Mucosa of descending colon (tissue), 3 donors: ENCODE results near the gene RHBDD3. TPM values are rescaled to one million over a fixed set of nuclear protein-coding genes. Genes with fewer than 3 reads are reported as not detected.

Experiments used
- ATAC-seq: fragments of 200-7000 bp; cut with Tn5 transposase; one replicate; pipeline ENCODE4 v1.9.1; 2020; ENCODE audit warnings: mild to moderate bottlenecking, moderate library complexity
- DNase-seq, 3 donors: peaks; one replicate each; pipeline ENCODE4 v3.0.0-alpha.2; 2020
- H3K36me3 ChIP-seq: fragments of 200-600 bp; one replicate; pipeline ENCODE4 v1.8.0; 2021; ENCODE audit warnings: low read depth, mild to moderate bottlenecking
- H3K4me1 ChIP-seq: fragments of 200-600 bp; one replicate; pipeline ENCODE4 v1.8.0; 2021; ENCODE audit warnings: low read depth, mild to moderate bottlenecking
- H3K4me3 ChIP-seq: fragments of 200-600 bp; one replicate; pipeline ENCODE4 v1.8.0; 2021; ENCODE audit warnings: mild to moderate bottlenecking
- H3K9me3 ChIP-seq: fragments of 200-600 bp; one replicate; pipeline ENCODE4 v1.8.0; 2021; ENCODE audit warnings: mild to moderate bottlenecking
- intact Hi-C, 2 donors: fragments of 100-400 bp; cut with DNase I in 1 of 2; cut with micrococcal nuclease in 1 of 2; formaldehyde crosslinking; loops; one replicate each; pipeline versions ENCODE4 v1.11.0 to v1.11.1; 2022; cut with DNase I, micrococcal nuclease
- total RNA-seq, 3 donors: library from RNA; stranded (reverse); fragmentation: NEBNext Ultra II Directional in 2 of 3; extraction: Animal tissue kit (Norgen Biotek cat#: 25700) in 2 of 3; gene quantifications; one replicate each; pipeline versions ENCODE4 v1.2.1 to v1.2.4, GENCODE V29; 2021 to 2023
- TF ChIP-seq, protein P1 (sequence below): fragments of 200-600 bp; IDR thresholded peaks from one replicate; pipeline ENCODE4 v1.8.0; 2022; ENCODE audit warnings: antibody characterized with exemption, mild to moderate bottlenecking
- donor health status: DM: no; HTN: no; CAD: no; lungs with moderate emphysema.
- donor health status: DM: no; HTN: no; CAD: no.
- donor health status: DM: no; HTN: yes; CAD: no.

The RHBDD3 gene
- total RNA-seq, 3 donors from 2014 or later, result 13.3 to 26.1 (median 19.1) TPM

DNA sequence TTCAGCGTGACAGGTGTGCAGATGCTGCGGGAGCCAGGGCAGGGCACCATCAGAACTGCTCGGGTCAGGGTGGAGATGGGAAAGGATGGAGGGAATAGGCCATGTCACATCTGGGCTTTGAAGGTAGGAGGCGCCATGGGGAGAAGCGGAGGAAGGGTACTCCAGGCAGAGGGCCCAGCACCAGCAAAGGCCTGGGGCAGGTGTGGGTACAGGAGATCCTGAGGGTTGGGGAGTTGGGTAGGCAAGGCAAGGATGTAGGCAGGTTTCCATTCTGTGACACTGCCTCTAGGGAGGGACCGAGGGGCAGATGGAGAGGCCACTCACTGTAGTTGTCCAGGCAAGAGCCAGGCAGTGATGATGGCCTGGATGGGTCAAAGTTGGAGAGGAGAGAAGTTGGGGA lies 53.5 kb downstream of the RHBDD3 start:
- no peak for DNase-seq
- intact Hi-C loops, result no loop called here
- H3K4me3 ChIP-seq, result no peak overlapping the region
- TF ChIP-seq, protein P1, sequence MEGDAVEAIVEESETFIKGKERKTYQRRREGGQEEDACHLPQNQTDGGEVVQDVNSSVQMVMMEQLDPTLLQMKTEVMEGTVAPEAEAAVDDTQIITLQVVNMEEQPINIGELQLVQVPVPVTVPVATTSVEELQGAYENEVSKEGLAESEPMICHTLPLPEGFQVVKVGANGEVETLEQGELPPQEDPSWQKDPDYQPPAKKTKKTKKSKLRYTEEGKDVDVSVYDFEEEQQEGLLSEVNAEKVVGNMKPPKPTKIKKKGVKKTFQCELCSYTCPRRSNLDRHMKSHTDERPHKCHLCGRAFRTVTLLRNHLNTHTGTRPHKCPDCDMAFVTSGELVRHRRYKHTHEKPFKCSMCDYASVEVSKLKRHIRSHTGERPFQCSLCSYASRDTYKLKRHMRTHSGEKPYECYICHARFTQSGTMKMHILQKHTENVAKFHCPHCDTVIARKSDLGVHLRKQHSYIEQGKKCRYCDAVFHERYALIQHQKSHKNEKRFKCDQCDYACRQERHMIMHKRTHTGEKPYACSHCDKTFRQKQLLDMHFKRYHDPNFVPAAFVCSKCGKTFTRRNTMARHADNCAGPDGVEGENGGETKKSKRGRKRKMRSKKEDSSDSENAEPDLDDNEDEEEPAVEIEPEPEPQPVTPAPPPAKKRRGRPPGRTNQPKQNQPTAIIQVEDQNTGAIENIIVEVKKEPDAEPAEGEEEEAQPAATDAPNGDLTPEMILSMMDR, result no peak
- no peaks in the 10 kb centered on the region for H3K9me3 ChIP-seq
- H3K36me3 ChIP-seq, result no peaks in the 10 kb centered on the region
- no peak for ATAC-seq
- no peaks in the 10 kb centered on the region for H3K4me1 ChIP-seq

DNA sequence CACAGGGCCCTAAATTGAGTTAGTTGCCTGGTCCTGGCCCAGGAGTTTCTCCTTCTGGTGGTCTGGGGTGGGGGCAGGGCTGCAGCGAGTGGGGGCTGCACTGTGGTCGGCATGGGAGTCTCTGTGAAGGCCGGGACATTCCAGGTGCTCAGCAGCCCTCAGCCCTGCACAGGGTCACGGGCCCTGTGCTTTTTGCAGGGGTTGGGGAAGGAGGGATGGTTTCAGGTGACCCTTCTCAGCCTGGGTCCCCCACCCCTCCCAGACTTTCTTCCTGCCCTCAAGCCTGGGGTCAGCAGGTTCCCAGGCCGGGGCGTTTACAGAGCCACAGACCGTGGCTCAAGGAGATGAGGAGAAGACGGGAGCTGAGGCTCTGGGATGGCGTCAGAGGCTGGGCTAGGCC lies 54.3 kb downstream of the RHBDD3 start:
- intact Hi-C loops, result no loop called here
- H3K36me3 ChIP-seq, result no peaks in the 10 kb centered on the region
- ATAC-seq, result no peak

DNA sequence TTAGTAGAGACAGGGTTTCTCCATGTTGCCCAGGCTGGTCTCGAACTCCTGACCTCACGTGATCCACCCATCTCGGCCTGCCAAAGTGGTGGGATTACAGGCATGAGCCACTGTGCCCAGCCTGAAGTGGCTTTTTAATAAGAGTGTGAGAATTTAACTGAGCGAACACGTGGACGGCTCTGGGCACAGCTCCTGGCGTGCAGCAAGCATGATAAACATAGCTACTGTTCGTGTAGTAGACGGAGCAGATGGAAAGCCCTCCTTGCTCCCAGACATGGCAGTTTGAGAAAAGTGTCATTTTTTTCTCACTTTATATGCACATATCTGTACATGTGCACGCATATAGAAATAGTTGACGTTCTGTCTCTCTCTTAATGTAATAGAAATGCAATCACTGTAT lies 55.0 kb downstream of the RHBDD3 start:
- Histone ChIP-seq H3K4me1 (no peaks in the 10 kb centered on the region), H3K36me3 (no peaks in the 10 kb centered on the region)

More for the DNA sequence above, 54.3 kb downstream of the RHBDD3 start:
- Histone ChIP-seq H3K4me3 (no peak overlapping the region), H3K9me3 (no peaks in the 10 kb centered on the region), H3K4me1 (no peaks in the 10 kb centered on the region)
- DNase-seq, result no peak
- TF ChIP-seq, protein P1, result no peak

DNA sequence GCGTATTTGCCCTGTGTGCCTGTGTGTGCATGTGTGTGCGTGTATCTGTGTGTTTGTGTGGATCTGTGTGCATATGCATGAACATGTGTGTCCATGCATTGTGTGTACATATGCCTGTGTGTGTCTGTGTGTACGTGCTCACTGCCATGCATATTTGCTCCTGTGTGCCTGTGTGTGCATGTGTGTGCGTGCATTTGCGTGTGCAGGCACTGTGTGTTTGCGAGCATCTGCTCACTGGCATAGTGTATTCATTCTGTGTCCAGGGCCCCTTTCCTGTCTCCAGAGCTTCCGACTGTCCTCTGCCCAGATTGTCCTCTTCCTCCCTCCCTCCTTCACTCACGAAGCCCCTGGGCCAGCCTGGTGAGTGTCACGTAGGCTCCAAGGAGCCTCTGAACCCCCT lies 56.3 kb downstream of the RHBDD3 start:
- Histone ChIP-seq H3K9me3 (no peaks in the 10 kb centered on the region), H3K4me1 (no peaks in the 10 kb centered on the region), H3K36me3 (no peaks in the 10 kb centered on the region), H3K4me3 (no peak overlapping the region)
- TF ChIP-seq, protein P1, result no peak
- ATAC-seq (no peak), DNase-seq (no peak)
- intact Hi-C loops, result no loop called here

More for the DNA sequence above, 55.0 kb downstream of the RHBDD3 start:
- Histone ChIP-seq H3K9me3 (no peaks in the 10 kb centered on the region), H3K4me3 (no peak overlapping the region)
- TF ChIP-seq, protein P1, result no peak
- ATAC-seq, result no peak
- no peak for DNase-seq
- intact Hi-C loops, result no loop called here

DNA sequence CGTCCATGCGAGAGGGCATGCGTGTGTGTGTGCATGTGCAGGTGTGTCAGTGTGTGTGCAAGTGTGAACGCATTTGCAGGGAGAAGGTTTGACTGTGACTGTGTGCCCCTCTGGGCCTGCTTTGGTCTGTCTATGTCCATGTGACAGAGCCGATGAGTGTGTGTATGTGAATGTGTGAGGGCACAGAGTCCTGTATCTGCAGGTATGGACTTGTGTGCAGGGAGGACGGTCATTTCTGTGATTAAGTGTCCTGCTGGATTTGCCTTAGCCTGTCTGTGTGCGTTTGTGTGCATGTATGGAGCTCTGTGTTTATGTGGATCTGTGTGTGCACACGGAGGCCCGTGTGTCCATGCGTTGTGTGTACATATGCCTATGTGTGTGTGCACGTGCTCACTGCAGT lies 56.7 kb downstream of the RHBDD3 start:
- peaks cover 4% of the 10 kb centered on the region for H3K4me1 ChIP-seq
- H3K36me3 ChIP-seq, result no peaks in the 10 kb centered on the region
- H3K9me3 ChIP-seq, result no peaks in the 10 kb centered on the region
- TF ChIP-seq, protein P1, result no peak
- no peak for DNase-seq
- ATAC-seq, result no peak
- intact Hi-C loops, result no loop called here
- H3K4me3 ChIP-seq, result no peak overlapping the region

Other genes with a start within 250 kb of the RHBDD3 start
- gene C22orf31, start 206.2 kb downstream of the RHBDD3 start, total RNA-seq, result under 1 TPM in 1 of 3 donors, not detected in 2; 0.41 TPM
- gene KREMEN1, start 194.9 kb downstream of the RHBDD3 start, total RNA-seq, result 10 to 100 TPM; 18.3 to 35.1 (median 28.6) TPM
- 1 to 10 TPM; 1.6 to 4.3 (median 3.0) TPM for gene EMID1, start 62.1 kb downstream of the RHBDD3 start, total RNA-seq
- gene EWSR1, start 287 bp upstream of the RHBDD3 start, total RNA-seq, result 100 to 1,000 TPM; 176 to 227 (median 179) TPM
- gene GAS2L1, start 38.7 kb upstream of the RHBDD3 start, total RNA-seq, result 10 to 100 TPM; 19.7 to 34.7 (median 24.7) TPM
- 1 to 10 TPM; 1.1 to 2.3 (median 1.4) TPM for gene RASL10A, start 47.7 kb upstream of the RHBDD3 start, total RNA-seq
- 100 to 1,000 TPM in 1 of 3 donors, 10 to 100 TPM in 2; 74.4 to 105 (median 88.8) TPM for gene AP1B1, start 120.6 kb upstream of the RHBDD3 start, total RNA-seq
- not detected for gene RFPL1, start 170.6 kb upstream of the RHBDD3 start, total RNA-seq
- gene NEFH, start 212.2 kb upstream of the RHBDD3 start, total RNA-seq, result 1 to 10 TPM in 1 of 3 donors, under 1 TPM in 2; 0.19 to 2.3 (median 0.23) TPM